Pancreas (tissue), 10 donors: Measurements from ENCODE around the gene DCDC1. TPM values are rescaled to one million over a fixed set of nuclear protein-coding genes. Genes with fewer than 3 reads are reported as not detected.

Experiments used
- ATAC-seq, 4 donors: fragments of 200-7000 bp; cut with Tn5 transposase; one replicate each; pipeline versions ENCODE4 v1.8.0 to v1.9.1; 2020; ENCODE audit warnings: mild to moderate bottlenecking in 4 of 4, moderate library complexity in 4 of 4
- DNase-seq, 6 donors: peaks; one replicate each; pipeline ENCODE4 v3.0.0-alpha.2; 2020
- FAIRE-seq: peaks from 2 replicates; lab custom pipeline; 2012; peaks lifted over from hg19 to GRCh38; lab: Jason Lieb, UNC
- H3K27ac ChIP-seq, 4 donors: fragments of 200-600 bp; sonication (generic); 1 replicate in 3 of 4; 2 replicates in 1 of 4; pipeline versions ENCODE4 v1.5.0 to v1.8.0; 2020
- H3K27me3 ChIP-seq, 4 donors: fragments of 200-600 bp; one replicate each; pipeline ENCODE4 v1.8.0; 2021
- H3K36me3 ChIP-seq, 3 donors: fragments of 200-600 bp; sonication (generic) in 1 of 3; one replicate each; pipeline versions ENCODE4 v1.5.0 to v1.8.0; 2020 to 2021
- H3K4me1 ChIP-seq, 3 donors: fragments of 200-600 bp; one replicate each; pipeline ENCODE4 v1.8.0; 2021
- H3K4me3 ChIP-seq, 4 donors: fragments of 200-600 bp; sonication (generic) in 2 of 4; one replicate each; pipeline versions ENCODE4 v1.5.0 to v1.8.0; 2020 to 2021
- H3K9me3 ChIP-seq, 4 donors: fragments of 200-600 bp; one replicate each; pipeline ENCODE4 v1.8.0; 2021
- WGBS, 2 donors: extraction: QIAGEN DNeasy Blood & Tissue Kit; methylation state at CpG; one replicate each; pipeline ENCODE4 v1.1.7; 2013; 5-methylcytosine and 5-hydroxymethylcytosine counted together
- intact Hi-C, 3 donors: fragments of 100-400 bp; cut with DNase I; formaldehyde crosslinking; loops; one replicate each; pipeline versions ENCODE4 v1.11.1 to v1.14.2; 2022
- polyA plus RNA-seq, 2 donors: library from polyadenylated mRNA; stranded (reverse); fragments of 200-250 nt; gene quantifications; one replicate each; pipeline ENCODE4 v1.2.3, GENCODE V29; 2013
- total RNA-seq, 6 donors: library from RNA; stranded (reverse); fragmentation: NEBNext Ultra II Directional in 4 of 6; extraction: Animal tissue kit (Norgen Biotek cat#: 25700) in 4 of 6; gene quantifications; one replicate each; pipeline versions ENCODE4 v1.2.1 to v1.2.4, GENCODE V29; 2021 to 2023
- TF ChIP-seq, protein P1 (sequence below), 4 donors: fragments of 200-600 bp; sonication (generic) in 3 of 4; IDR thresholded peaks; one replicate each; pipeline versions ENCODE4 v1.5.0 to v1.8.0; 2021; ENCODE audit warnings: antibody characterized with exemption in 4 of 4
- donor health status: healthy with polysubstance abuse.
- donor health status: DM: no; HTN: no; CAD: no; lungs with moderate emphysema.
- donor health status: DM: no; HTN: no; CAD: no.
- donor health status: control.
- donor health status: control.
- donor health status: Bipolar disorder and iron deficiency.
- donor health status: DM: yes; HTN: yes; CAD: no.
- donor health status: DM: no; HTN: no; CAD: no.
- donor health status: DM: no; HTN: no; CAD: no.
- donor health status: DM: yes; HTN: yes; CAD: no.

The DCDC1 gene
- total and polyA plus RNA-seq, 8 donors: 0.40 to 1.2 (median 0.68) TPM

DNA sequence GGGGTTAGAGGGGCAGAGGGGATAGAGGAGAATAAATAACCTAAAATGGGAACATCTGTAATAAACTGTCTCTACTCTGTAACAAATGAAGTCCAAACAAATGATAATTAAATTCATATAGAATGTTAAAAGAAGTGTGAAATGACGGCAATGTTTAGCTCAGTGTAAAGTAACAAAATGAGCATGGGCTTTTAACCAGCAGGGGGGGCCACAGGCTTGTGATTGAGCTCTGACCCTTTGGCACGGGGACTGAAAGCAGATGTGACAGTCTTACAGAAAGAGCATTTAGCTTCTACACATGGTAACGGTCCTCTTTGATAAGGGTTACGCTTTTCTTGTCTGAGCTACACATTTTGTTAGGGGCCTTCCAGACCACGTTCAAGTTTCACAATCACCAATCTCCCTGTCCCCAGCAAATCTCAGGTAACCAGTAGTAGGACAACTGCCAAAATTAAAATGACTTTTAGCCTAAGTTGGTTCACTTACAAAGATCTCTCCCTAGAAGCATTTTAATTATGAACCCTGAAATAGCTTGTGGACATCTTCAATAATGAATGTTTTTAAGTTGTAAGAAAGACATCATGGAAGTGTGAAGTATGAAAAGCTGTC lies 262.5 kb downstream of the DCDC1 start:
- ATAC-seq (peak; percentile 65 to 90 (median 88)), FAIRE-seq (no peak), DNase-seq (peak; percentile 32 to 70 (median 52))
- WGBS, 2 donors: 5 to 14% methylated on average over 5 of the region's 5 CpGs
- Histone ChIP-seq H3K4me1 (peaks cover 10 to 12% (median 11%) of the 10 kb centered on the region in 3 donors), H3K36me3 (no peaks in the 10 kb centered on the region), H3K27me3 (no peaks in the 10 kb centered on the region), H3K9me3 (no peaks in the 10 kb centered on the region), H3K4me3 (no peak overlapping the region), H3K27ac (no peak overlapping the region)
- intact Hi-C loops: no loop called here
- TF ChIP-seq, protein P1, sequence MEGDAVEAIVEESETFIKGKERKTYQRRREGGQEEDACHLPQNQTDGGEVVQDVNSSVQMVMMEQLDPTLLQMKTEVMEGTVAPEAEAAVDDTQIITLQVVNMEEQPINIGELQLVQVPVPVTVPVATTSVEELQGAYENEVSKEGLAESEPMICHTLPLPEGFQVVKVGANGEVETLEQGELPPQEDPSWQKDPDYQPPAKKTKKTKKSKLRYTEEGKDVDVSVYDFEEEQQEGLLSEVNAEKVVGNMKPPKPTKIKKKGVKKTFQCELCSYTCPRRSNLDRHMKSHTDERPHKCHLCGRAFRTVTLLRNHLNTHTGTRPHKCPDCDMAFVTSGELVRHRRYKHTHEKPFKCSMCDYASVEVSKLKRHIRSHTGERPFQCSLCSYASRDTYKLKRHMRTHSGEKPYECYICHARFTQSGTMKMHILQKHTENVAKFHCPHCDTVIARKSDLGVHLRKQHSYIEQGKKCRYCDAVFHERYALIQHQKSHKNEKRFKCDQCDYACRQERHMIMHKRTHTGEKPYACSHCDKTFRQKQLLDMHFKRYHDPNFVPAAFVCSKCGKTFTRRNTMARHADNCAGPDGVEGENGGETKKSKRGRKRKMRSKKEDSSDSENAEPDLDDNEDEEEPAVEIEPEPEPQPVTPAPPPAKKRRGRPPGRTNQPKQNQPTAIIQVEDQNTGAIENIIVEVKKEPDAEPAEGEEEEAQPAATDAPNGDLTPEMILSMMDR (IDR thresholded peaks at IDR 0.05): peak; percentile 20 to 67 (median 44)

DNA sequence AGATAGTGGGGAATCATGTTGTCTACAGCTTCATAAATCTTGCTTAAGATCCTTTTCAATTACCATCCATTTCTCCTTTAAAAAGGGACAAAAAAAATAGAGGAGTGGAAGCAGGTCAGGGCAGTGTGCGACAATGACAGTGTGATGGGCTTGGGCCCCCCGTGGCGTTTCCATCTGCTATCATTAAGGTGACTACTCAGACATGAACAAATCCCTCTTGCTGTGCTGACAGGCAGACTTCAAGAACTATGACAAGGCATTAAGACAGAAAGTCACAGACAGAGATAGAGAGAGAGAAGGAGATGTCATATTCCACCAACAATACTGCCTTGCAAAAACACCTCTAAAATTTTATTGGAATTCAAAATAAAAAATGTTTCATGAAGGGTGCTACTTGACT lies 263.2 kb downstream of the DCDC1 start:
- ATAC-seq (no peak), DNase-seq (no peak), FAIRE-seq (no peak)
- Histone ChIP-seq H3K27ac (no peak overlapping the region), H3K36me3 (no peaks in the 10 kb centered on the region), H3K27me3 (no peaks in the 10 kb centered on the region), H3K4me3 (no peak overlapping the region), H3K9me3 (no peaks in the 10 kb centered on the region), H3K4me1 (peaks cover 10 to 12% (median 11%) of the 10 kb centered on the region in 3 donors)
- TF ChIP-seq, protein P1 (IDR thresholded peaks at IDR 0.05): no peak
- intact Hi-C loops: no loop called here
- WGBS, 2 donors: 35 to 38% methylated on average over 3 of the region's 3 CpGs

DNA sequence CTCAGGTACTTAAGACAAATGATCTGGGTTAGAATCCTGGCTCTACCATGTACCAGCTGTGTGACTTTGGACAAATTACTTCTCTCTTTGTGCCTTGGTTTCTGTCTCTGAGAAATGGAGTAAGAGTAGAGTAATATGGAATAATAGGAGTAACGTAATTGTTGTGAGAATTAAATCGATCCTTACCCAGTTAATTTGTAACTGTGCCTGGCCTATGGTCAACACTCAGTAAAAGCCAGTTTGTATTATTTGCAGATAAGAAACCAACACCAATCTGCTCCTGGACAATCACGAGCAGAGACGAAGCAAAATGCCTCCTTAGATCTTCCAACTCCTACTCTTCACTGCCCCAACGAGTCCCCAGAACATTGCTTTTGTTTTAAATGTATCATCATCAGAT lies 266.7 kb downstream of the DCDC1 start:
- Histone ChIP-seq H3K27me3 (no peaks in the 10 kb centered on the region), H3K36me3 (no peaks in the 10 kb centered on the region), H3K4me3 (no peak overlapping the region), H3K4me1 (peaks cover 10 to 12% (median 11%) of the 10 kb centered on the region in 3 donors), H3K9me3 (no peaks in the 10 kb centered on the region), H3K27ac (no peak overlapping the region)
- FAIRE-seq (no peak), ATAC-seq (peak; percentile 67 to 87 (median 75)), DNase-seq (no peak)
- 11 to 13% methylated on average over 5 of the region's 5 CpGs for WGBS, 2 donors
- TF ChIP-seq, protein P1 (IDR thresholded peaks at IDR 0.05): no peak
- intact Hi-C loops: no loop called here

DNA sequence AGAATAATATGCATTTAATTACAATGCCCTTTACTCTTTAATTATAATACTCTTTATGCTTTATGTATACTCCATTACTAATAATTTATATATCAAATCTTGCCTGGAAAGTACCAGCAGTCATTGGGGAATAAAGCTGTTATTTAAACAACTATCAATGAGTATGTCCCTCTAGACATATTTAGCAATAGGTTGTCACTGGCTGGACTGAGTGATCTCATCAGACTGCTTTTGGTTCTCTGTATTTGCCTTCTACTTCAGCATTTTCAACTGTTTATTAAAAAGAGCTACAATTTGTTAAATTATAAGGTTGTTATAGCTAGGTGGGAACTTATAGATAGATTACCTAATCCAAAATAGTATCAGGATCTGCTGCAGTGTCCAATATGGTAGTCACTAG lies 267.2 kb downstream of the DCDC1 start:
- intact Hi-C loops: no loop called here
- peaks cover 10 to 12% (median 11%) of the 10 kb centered on the region in 3 donors for H3K4me1 ChIP-seq
- no peak overlapping the region for H3K27ac ChIP-seq
- TF ChIP-seq, protein P1 (IDR thresholded peaks at IDR 0.05): no peak
- H3K36me3 ChIP-seq: no peaks in the 10 kb centered on the region
- ATAC-seq (no peak), FAIRE-seq (no peak), DNase-seq (no peak)
- no peak overlapping the region for H3K4me3 ChIP-seq
- no peaks in the 10 kb centered on the region for H3K27me3 ChIP-seq
- H3K9me3 ChIP-seq: no peaks in the 10 kb centered on the region

DNA sequence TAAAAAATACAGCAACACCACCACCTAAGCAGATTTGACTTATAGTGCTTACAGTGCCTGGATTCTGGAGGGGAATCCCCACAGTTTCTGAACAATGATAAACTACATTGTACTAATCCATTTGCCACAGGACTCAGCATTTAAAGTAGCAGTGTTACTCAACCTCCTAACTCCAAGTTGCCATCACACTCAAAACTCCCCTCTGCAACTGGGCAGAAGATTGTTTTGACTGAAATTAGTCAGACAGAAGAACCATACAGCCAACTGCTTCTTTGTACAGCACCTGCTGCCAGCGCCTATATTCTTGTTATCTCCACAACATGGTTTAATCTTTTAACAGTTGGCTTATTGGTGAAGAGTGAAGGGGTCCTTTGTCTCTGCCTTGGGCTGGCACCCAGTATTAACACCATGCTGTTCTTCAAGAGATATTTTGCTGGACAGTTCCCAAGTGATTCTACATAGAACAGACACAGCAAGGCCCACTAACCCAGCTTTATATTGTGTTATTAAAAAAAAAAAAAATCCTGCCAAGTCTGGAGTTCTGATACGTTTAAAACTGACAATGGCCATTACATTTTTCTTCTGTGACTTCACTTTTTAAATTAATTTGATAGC lies 273.2 kb downstream of the DCDC1 start:
- H3K36me3 ChIP-seq: no peaks in the 10 kb centered on the region
- no peak overlapping the region for H3K4me3 ChIP-seq
- ATAC-seq (no peak), DNase-seq (no peak), FAIRE-seq (no peak)
- H3K9me3 ChIP-seq: no peaks in the 10 kb centered on the region
- TF ChIP-seq, protein P1 (IDR thresholded peaks at IDR 0.05): no peak
- H3K4me1 ChIP-seq: no peaks in the 10 kb centered on the region
- no peaks in the 10 kb centered on the region for H3K27me3 ChIP-seq
- intact Hi-C loops: no loop called here
- no peak overlapping the region for H3K27ac ChIP-seq
- 25 to 35% methylated on average over 2 of the region's 2 CpGs for WGBS, 2 donors
